SK-N-MC (cell line): ENCODE measurements around the gene ZDHHC14.

Source experiments
- DNase-seq: peaks from one replicate; pipeline ENCODE4 v3.0.0-alpha.2; 2011; ENCODE audit warnings: low read depth, low spot score
- H3K27ac ChIP-seq: fragments of 200-600 bp; sonication (generic); 2 replicates; pipeline ENCODE4 v1.5.1; 2016; ENCODE audit warnings: mixed run types
- H3K36me3 ChIP-seq: fragments of 200-600 bp; sonication (generic); 2 replicates; pipeline ENCODE4 v1.6.1; 2017; ENCODE audit warnings: antibody characterized with exemption, low read length, mixed read lengths; ENCODE audit not compliant: insufficient read depth
- H3K4me3 ChIP-seq: fragments of 200-600 bp; sonication (generic); 2 replicates; pipeline ENCODE4 v1.5.1; 2016
- H3K9ac ChIP-seq: fragments of 200-600 bp; sonication (generic); 2 replicates; pipeline ENCODE4 v1.8.0; 2017; ENCODE audit warnings: mixed run types, mixed read lengths; ENCODE audit not compliant: insufficient read length
- H3K9me3 ChIP-seq: fragments of 200-600 bp; sonication (generic); 2 replicates; pipeline ENCODE4 v1.6.1; 2017; ENCODE audit warnings: low read depth, mild to moderate bottlenecking, antibody characterized with exemption, low read length, moderate library complexity, mixed read lengths
- EZH2 ChIP-seq: fragments of 200-600 bp; sonication (generic); IDR thresholded peaks from one replicate; pipeline ENCODE4 v1.6.1; 2017; ENCODE audit warnings: antibody characterized with exemption
- FOXP2 ChIP-seq: optimal IDR thresholded peaks from 2 replicates; pipeline ENCODE3; 2011; ENCODE audit warnings: mild to moderate bottlenecking, moderate library complexity; ENCODE audit not compliant: insufficient read depth; ENCODE audit errors: extremely low read length, control extremely low read depth
- POLR2AphosphoS5 ChIP-seq: IDR thresholded peaks from 2 replicates; pipeline ENCODE4 v1.6.1; 2012; ENCODE audit warnings: mild to moderate bottlenecking, low read depth, low read length, borderline replicate concordance

Gene ZDHHC14

DNA sequence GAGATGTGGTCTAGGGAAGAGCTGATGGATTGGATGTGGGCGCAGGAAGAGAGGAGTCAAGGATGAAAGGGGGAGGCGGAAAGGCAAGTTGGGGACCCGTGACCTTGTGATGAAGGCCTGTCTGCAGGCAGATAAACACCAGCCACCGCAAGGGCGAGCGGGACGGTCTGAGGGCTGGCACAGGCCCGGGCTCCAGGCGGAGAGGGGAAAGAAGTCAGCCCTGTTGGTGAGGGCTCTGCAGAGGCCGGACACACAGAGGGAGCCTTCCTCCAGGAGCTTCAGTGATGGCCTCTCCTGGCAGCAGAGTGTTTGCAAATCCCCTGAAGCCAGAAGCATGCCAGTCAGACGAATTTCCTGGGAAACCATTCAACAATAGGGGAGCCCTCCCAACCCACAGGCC is 112.2 kb downstream of the ZDHHC14 start:
- no peak for TF ChIP-seq POLR2AphosphoS5
- TF ChIP-seq FOXP2, result no peak
- TF ChIP-seq EZH2, result no peak
- Histone ChIP-seq H3K36me3 (no peaks in the 10 kb centered on the region), H3K9me3 (no peaks in the 10 kb centered on the region), H3K4me3 (no peak overlapping the region), H3K9ac (no peak overlapping the region), H3K27ac (no peak overlapping the region)
- no peak for DNase-seq

DNA sequence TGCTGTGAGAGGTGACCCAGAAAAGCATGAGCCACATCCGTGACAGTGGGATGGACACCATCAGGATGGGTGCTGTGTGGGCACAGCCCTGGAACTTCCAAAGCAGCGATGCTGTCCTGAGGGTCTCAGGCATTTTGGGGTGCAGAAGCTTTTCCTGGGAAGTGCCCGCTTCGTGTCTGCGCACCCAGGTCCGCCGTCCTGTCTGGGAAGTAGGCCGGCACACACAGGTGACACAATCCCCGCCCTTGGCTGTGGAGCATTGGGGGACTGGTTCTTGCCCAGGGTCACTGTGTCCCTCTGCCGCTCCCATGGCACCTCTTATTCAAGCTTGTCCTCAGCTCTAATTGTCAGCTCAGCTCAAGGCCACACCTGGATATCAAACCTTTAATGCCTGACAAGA is 112.6 kb downstream of the ZDHHC14 start:
- DNase-seq, result no peak
- Histone ChIP-seq H3K4me3 (no peak overlapping the region), H3K9me3 (no peaks in the 10 kb centered on the region), H3K9ac (no peak overlapping the region), H3K27ac (no peak overlapping the region), H3K36me3 (no peaks in the 10 kb centered on the region)
- TF ChIP-seq POLR2AphosphoS5 (no peak), FOXP2 (no peak), EZH2 (no peak)

DNA sequence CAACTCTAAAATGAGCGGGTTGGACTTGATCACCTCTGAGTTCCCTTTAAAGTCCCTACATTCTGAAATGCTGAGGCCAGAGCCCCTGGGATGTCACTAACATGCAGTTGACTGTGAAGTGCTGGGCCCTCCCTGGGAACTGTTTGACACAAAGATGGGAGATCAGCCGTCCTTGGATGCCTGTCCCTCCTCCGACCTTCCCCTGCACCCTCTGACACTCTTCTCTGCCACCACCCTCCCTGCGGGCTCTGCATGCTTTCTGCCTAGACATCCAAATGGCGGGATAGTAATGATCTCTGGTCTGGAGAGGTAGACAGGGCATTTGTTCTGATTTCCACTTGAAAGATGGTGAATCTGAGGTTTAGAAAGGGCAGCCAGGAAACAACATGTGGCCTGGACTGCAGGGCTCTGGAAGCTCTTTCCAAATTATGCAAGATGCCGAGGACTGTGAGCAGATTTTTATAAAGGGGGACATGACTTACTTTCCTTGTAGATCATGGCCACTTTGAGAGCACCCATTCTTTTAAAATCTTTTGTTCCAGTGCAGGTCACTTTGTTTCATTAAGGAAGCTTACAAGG is 113.2 kb downstream of the ZDHHC14 start:
- no peak for DNase-seq
- no peak for TF ChIP-seq FOXP2
- no peak for TF ChIP-seq EZH2
- TF ChIP-seq POLR2AphosphoS5, result no peak
- Histone ChIP-seq H3K9me3 (no peaks in the 10 kb centered on the region), H3K36me3 (no peaks in the 10 kb centered on the region), H3K9ac (no peak overlapping the region), H3K27ac (no peak overlapping the region), H3K4me3 (no peak overlapping the region)

DNA sequence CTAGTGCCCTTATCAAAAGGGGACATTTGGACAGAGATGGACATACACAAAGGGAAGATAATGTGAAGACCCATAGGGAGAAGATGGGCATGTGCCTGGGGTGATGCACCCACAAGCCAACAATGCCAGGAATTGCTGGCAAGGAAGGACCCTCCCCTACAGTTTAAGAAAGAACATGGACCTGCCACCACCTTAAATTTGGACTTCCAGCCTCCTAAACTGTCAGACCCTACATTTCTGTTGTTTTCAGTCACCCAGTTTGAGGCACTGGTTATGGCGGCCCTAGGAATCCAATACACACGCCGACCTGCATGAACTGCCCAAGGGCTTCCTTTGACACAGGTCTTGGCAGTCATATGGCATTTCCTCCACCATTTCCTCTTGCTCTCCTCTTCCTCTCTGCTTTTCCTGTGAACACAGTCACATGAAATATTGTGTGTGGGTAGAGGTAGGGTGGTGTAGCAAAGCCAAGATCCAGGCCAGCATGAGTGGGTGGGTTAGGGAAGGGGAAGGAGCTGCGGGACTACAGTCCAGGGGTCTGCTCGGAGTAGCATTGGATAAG is 115.6 kb downstream of the ZDHHC14 start:
- Histone ChIP-seq H3K4me3 (no peak overlapping the region), H3K9ac (no peak overlapping the region), H3K9me3 (no peaks in the 10 kb centered on the region), H3K36me3 (no peaks in the 10 kb centered on the region), H3K27ac (no peak overlapping the region)
- DNase-seq, result no peak
- TF ChIP-seq POLR2AphosphoS5 (no peak), EZH2 (no peak), FOXP2 (no peak)

DNA sequence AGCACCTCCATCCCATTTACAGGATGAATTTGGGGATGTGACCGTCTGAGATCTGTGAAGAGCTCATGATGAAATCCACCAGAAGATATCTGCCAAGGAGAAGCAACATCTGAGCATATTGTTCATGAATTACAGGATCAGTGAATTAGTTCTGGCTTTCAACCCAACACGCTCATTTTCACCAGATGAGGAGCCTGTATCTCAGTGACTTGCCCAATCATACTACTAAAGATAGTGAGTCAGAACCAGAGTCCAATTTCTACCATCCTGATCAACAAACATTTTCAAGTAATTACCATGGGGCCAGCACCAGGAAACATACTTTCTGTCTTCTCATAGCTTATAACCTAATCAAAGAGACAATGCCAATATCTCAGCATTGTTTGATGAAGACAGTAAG is 116.6 kb downstream of the ZDHHC14 start:
- DNase-seq, result no peak
- Histone ChIP-seq H3K9ac (no peak overlapping the region), H3K36me3 (no peaks in the 10 kb centered on the region), H3K9me3 (no peaks in the 10 kb centered on the region), H3K27ac (no peak overlapping the region), H3K4me3 (no peak overlapping the region)
- no peak for TF ChIP-seq EZH2

DNA sequence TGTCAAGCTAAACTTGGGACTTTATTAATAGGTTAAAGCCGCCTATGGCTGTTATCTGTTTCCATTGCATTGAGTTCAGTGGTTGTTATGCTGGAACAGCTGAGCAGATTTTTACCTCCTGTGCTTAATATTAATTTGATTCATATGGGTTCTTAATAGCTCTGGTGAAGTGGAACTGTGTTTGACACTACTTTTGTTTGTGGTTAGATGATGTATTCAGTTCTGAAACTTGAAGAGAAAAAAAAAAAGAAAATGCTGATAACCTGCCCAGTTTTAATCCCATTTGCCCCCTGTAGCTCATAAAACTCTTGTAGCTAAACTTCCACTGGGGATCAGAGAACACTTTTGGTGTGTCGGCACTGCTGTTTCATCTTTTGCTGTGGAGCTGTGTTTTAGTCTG is 117.8 kb downstream of the ZDHHC14 start:
- Histone ChIP-seq H3K9ac (no peak overlapping the region), H3K36me3 (no peaks in the 10 kb centered on the region), H3K27ac (no peak overlapping the region), H3K4me3 (no peak overlapping the region), H3K9me3 (no peaks in the 10 kb centered on the region)
- no peak for DNase-seq
- TF ChIP-seq EZH2, result no peak
- no peak for TF ChIP-seq FOXP2
- TF ChIP-seq POLR2AphosphoS5, result no peak

DNA sequence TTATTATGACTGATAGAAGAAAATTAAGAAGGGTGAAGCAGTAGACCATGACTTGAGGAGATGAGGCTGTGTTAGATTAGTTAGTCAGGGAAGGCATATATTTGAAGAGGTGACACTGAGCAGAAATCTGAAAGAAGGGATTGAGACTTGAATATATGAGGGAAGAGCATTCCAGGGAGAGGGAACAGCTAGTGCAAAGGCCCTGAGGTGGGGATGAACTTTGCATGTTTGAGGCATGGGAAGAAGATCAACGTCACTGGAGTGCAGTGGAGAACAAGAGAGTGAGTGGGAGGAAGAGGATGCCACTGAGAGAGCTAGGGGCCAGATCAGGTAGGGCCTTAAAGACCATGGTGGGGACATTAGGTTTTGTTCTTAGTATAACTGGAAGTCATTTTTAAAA is 119.0 kb downstream of the ZDHHC14 start:
- no peak overlapping the region for H3K27ac ChIP-seq
- no peak overlapping the region for H3K9ac ChIP-seq
- H3K9me3 ChIP-seq, result no peaks in the 10 kb centered on the region
- TF ChIP-seq POLR2AphosphoS5 (no peak), FOXP2 (no peak), EZH2 (no peak)
- DNase-seq, result no peak
- H3K4me3 ChIP-seq, result no peak overlapping the region
- no peaks in the 10 kb centered on the region for H3K36me3 ChIP-seq

DNA sequence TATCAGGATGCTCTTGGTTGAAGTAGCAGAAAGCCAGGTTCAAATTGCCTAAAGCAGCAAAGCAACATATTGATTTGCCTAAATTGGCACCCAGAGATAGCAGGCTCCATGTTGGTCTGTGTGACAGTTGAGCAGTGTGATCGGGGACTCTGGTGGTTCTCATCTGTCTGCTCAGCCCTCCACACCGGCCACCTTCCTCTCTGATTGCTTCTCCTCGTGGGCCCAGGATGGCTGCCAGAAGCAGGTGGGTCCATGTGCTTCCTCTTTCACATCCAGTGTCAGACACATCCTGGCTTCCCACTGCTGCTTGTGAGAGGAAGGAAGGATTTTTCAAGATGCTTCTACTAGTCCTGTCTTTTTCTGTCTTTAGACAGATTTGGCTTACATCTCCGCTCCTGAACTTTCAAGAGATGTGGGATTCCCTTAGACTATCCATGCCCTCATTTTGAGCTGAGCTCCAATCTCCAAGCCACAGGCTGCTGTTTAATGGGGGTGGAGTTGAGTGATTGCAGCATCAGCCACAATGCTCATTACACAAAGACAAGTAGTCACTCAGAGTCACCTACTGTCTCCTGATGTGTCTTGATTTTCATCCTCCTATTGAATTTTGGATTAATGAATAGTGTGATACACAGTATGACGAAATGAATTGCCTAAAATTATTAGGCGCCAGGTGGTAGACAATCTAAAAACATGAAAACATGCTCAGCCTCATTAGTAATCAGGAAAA is 122.2 kb downstream of the ZDHHC14 start:
- Histone ChIP-seq H3K36me3 (no peaks in the 10 kb centered on the region), H3K27ac (no peak overlapping the region), H3K9me3 (peaks cover 7% of the 10 kb centered on the region; the same call in 1 of the 2 replicates), H3K4me3 (no peak overlapping the region), H3K9ac (no peak overlapping the region)
- no peak for DNase-seq
- TF ChIP-seq POLR2AphosphoS5 (no peak), FOXP2 (no peak), EZH2 (no peak)

DNA sequence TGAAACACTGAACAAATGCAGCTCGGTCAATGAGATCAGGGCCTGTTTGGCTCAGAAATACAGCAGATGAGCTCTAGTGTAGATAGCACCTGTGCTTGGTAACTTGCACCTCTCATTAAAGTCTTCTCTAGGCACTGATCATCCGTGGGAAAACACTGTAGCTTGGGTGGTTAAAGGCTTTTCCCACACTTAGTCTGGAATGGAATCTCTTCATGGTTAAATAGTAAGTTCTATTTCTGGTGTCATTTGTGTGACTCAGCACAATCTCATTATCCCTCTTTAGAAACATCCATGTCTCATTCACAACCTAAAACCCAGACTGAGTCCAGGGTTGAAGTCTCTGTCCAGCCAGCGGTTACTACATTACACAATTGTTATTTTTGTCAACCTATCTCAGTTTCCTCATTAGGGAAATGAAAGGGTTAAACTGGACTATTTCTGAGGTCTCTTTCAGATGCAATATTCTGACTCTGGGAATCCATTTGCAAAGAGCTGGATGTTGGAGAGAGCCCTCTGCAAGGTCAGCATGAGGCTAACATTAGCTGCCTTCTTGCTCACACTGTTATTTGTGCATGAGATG is 125.0 kb downstream of the ZDHHC14 start:
- H3K4me3 ChIP-seq, result no peak overlapping the region
- H3K27ac ChIP-seq, result no peak overlapping the region
- peaks cover 7% of the 10 kb centered on the region; the same call in 1 of the 2 replicates for H3K9me3 ChIP-seq
- DNase-seq, result no peak
- no peak overlapping the region for H3K9ac ChIP-seq
- H3K36me3 ChIP-seq, result no peaks in the 10 kb centered on the region
- TF ChIP-seq FOXP2, result no peak
- TF ChIP-seq EZH2, result no peak
- TF ChIP-seq POLR2AphosphoS5, result no peak
